Measurements from ENCODE around the gene SOCS2.
A peak's percentile ranks its signal among the peaks of the same experiment; 100 is the strongest.

The SOCS2 gene

DNA sequence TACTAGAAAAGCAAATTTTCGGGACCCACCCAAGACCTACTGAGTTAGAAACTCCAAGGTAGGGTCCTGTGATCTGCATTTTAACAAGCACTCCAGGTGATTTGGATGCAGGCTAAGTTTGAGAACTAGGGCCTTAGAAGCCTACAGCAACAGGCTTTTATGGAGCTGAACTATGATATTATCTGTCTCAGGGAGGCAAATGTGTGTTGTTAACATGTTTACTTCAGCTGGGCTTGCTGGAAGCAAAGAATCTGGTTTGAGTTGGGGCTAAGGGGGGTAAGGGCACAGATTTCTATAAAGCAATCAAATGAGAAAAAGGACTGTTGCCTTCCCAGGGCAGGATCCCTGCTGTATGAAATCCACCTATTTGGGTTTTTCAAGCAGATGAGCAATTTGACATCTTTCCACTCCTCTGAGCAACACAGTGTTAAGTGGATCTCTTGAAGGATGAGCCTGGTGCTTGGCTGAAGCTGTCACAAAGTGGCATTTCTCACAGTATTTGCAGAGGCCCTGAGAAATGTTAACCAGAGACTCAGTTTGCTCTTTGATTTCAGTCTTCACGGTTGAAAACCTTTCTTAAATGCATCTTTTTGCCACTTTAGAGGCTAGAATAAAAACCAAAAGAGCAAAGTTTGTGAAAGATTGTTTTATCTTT, 36.2 kb upstream of the SOCS2 start:
- TF ChIP-seq, protein P1, sequence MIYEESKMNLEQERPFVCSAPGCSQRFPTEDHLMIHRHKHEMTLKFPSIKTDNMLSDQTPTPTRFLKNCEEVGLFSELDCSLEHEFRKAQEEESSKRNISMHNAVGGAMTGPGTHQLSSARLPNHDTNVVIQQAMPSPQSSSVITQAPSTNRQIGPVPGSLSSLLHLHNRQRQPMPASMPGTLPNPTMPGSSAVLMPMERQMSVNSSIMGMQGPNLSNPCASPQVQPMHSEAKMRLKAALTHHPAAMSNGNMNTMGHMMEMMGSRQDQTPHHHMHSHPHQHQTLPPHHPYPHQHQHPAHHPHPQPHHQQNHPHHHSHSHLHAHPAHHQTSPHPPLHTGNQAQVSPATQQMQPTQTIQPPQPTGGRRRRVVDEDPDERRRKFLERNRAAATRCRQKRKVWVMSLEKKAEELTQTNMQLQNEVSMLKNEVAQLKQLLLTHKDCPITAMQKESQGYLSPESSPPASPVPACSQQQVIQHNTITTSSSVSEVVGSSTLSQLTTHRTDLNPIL (CRISPR knock-in tag; IDR thresholded peaks at IDR 0.05; ENCODE audit: low read depth): no peak
- TF ChIP-seq OSR1 (CRISPR knock-in tag; IDR thresholded peaks at IDR 0.05) (no peak), PPARA (CRISPR knock-in tag; IDR thresholded peaks at IDR 0.05; ENCODE audit: borderline replicate concordance) (no peak), TOX (CRISPR knock-in tag; IDR thresholded peaks at IDR 0.05; ENCODE audit: borderline replicate concordance) (no peak), ZFP3 (CRISPR knock-in tag; IDR thresholded peaks at IDR 0.05) (no peak), CSDC2 (CRISPR knock-in tag; IDR thresholded peaks at IDR 0.05) (no peak)
- TF ChIP-seq, protein P2, sequence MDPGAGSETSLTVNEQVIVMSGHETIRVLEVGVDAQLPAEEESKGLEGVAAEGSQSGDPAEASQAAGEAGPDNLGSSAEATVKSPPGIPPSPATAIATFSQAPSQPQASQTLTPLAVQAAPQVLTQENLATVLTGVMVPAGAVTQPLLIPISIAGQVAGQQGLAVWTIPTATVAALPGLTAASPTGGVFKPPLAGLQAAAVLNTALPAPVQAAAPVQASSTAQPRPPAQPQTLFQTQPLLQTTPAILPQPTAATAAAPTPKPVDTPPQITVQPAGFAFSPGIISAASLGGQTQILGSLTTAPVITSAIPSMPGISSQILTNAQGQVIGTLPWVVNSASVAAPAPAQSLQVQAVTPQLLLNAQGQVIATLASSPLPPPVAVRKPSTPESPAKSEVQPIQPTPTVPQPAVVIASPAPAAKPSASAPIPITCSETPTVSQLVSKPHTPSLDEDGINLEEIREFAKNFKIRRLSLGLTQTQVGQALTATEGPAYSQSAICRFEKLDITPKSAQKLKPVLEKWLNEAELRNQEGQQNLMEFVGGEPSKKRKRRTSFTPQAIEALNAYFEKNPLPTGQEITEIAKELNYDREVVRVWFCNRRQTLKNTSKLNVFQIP (CRISPR knock-in tag; IDR thresholded peaks at IDR 0.05; ENCODE audit: borderline replicate concordance, low read depth): no peak
- TF ChIP-seq, protein P3, sequence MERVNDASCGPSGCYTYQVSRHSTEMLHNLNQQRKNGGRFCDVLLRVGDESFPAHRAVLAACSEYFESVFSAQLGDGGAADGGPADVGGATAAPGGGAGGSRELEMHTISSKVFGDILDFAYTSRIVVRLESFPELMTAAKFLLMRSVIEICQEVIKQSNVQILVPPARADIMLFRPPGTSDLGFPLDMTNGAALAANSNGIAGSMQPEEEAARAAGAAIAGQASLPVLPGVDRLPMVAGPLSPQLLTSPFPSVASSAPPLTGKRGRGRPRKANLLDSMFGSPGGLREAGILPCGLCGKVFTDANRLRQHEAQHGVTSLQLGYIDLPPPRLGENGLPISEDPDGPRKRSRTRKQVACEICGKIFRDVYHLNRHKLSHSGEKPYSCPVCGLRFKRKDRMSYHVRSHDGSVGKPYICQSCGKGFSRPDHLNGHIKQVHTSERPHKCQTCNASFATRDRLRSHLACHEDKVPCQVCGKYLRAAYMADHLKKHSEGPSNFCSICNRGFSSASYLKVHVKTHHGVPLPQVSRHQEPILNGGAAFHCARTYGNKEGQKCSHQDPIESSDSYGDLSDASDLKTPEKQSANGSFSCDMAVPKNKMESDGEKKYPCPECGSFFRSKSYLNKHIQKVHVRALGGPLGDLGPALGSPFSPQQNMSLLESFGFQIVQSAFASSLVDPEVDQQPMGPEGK (CRISPR knock-in tag; IDR thresholded peaks at IDR 0.05; ENCODE audit: borderline replicate concordance): no peak
- ATAC-seq: peak; percentile 33; the same call in 2 of the 3 replicates

- no peak for TF ChIP-seq RARB (CRISPR knock-in tag; IDR thresholded peaks at IDR 0.05)
- no peak for TF ChIP-seq OSR1 (CRISPR knock-in tag; IDR thresholded peaks at IDR 0.05)
- TF ChIP-seq, protein P1 (CRISPR knock-in tag; IDR thresholded peaks at IDR 0.05; ENCODE audit: low read depth): no peak
- TF ChIP-seq, protein P2 (CRISPR knock-in tag; IDR thresholded peaks at IDR 0.05; ENCODE audit: borderline replicate concordance, low read depth): no peak
- TF ChIP-seq ZNF70 (CRISPR knock-in tag; IDR thresholded peaks at IDR 0.05): no peak
- TF ChIP-seq PPARA (CRISPR knock-in tag; IDR thresholded peaks at IDR 0.05; ENCODE audit: borderline replicate concordance): no peak
- TF ChIP-seq SNAI2 (CRISPR knock-in tag; IDR thresholded peaks at IDR 0.05): no peak
- TF ChIP-seq, protein P4, sequence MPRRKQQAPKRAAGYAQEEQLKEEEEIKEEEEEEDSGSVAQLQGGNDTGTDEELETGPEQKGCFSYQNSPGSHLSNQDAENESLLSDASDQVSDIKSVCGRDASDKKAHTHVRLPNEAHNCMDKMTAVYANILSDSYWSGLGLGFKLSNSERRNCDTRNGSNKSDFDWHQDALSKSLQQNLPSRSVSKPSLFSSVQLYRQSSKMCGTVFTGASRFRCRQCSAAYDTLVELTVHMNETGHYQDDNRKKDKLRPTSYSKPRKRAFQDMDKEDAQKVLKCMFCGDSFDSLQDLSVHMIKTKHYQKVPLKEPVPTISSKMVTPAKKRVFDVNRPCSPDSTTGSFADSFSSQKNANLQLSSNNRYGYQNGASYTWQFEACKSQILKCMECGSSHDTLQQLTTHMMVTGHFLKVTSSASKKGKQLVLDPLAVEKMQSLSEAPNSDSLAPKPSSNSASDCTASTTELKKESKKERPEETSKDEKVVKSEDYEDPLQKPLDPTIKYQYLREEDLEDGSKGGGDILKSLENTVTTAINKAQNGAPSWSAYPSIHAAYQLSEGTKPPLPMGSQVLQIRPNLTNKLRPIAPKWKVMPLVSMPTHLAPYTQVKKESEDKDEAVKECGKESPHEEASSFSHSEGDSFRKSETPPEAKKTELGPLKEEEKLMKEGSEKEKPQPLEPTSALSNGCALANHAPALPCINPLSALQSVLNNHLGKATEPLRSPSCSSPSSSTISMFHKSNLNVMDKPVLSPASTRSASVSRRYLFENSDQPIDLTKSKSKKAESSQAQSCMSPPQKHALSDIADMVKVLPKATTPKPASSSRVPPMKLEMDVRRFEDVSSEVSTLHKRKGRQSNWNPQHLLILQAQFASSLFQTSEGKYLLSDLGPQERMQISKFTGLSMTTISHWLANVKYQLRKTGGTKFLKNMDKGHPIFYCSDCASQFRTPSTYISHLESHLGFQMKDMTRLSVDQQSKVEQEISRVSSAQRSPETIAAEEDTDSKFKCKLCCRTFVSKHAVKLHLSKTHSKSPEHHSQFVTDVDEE (CRISPR knock-in tag; IDR thresholded peaks at IDR 0.05): no peak
- peak; percentile 66 for ATAC-seq
These were observed 35.5 kb upstream of the SOCS2 start for GRCh38 chr12:93536766-93537488.

DNA sequence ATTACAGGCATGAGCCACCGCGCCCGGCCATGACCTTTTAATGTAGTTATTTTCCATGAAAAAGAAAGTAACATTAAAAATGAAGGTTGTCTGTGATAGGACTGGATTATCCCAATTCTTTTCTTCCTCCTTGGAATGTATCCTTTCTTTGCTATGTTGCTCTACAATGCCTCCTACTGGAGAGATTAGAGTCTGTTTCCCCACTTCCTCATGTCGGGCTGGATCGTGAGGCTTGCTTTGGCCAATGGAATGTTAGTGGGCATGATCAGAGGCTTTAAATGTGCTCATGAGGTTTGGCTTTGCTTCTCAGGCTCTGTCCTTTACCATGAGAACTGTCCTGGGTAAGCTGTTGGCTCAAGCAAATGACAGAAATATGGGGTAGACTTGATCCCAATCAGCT, 34.7 kb upstream of the SOCS2 start:
- no peak for ATAC-seq
- no peak for TF ChIP-seq ZNF565 (CRISPR knock-in tag; conservative IDR thresholded peaks at IDR 0.05; ENCODE audit: low read depth)
- TF ChIP-seq, protein P2 (CRISPR knock-in tag; IDR thresholded peaks at IDR 0.05; ENCODE audit: borderline replicate concordance, low read depth): no peak
- TF ChIP-seq SNAI2 (CRISPR knock-in tag; IDR thresholded peaks at IDR 0.05): no peak
- TF ChIP-seq ZFP3 (CRISPR knock-in tag; IDR thresholded peaks at IDR 0.05): no peak
